ENCODE results near the gene CDH4.

CDH4 gene

GRCh38 chr20:61879303-61879620, 627.2 kb downstream of the CDH4 start:
- DNase-seq = no peak

- no peak for DNase-seq
Observed at GRCh38 chr20:61879694-61880093, 627.6 kb downstream of the CDH4 start.

GRCh38 chr20:61880706-61881105, 628.6 kb downstream of the CDH4 start:
- DNase-seq = no peak

- DNase-seq = no peak
Observed at GRCh38 chr20:61881416-61881815, 629.4 kb downstream of the CDH4 start.

- DNase-seq = no peak
Observed at GRCh38 chr20:61881861-61882260, 629.8 kb downstream of the CDH4 start.

- DNase-seq = no peak
Observed at GRCh38 chr20:61882716-61883615, 630.9 kb downstream of the CDH4 start.

GRCh38 chr20:61883857-61884393, 631.9 kb downstream of the CDH4 start:
- no peak for DNase-seq

GRCh38 chr20:61884571-61885389, 632.7 kb downstream of the CDH4 start:
- DNase-seq = no peak

GRCh38 chr20:61885759-61886715, 634.0 kb downstream of the CDH4 start:
- no peak for DNase-seq

- DNase-seq = peak; percentile 20
Observed at GRCh38 chr20:61886721-61887595, 634.9 kb downstream of the CDH4 start.

GRCh38 chr20:61887596-61888093, 635.6 kb downstream of the CDH4 start:
- no peak for DNase-seq

- DNase-seq = no peak
Observed at GRCh38 chr20:61888101-61888865, 636.2 kb downstream of the CDH4 start.

GRCh38 chr20:61889659-61890058, 637.6 kb downstream of the CDH4 start:
- no peak for DNase-seq

- no peak for DNase-seq
Observed at GRCh38 chr20:61890210-61890609, 638.1 kb downstream of the CDH4 start.

- DNase-seq = no peak
Observed at GRCh38 chr20:61891476-61891875, 639.4 kb downstream of the CDH4 start.

- DNase-seq = no peak
Observed at GRCh38 chr20:61891916-61892649, 640.0 kb downstream of the CDH4 start.

- no peak for DNase-seq
Observed at GRCh38 chr20:61895016-61895415, 643.0 kb downstream of the CDH4 start.

GRCh38 chr20:61895686-61896057, 643.6 kb downstream of the CDH4 start:
- DNase-seq = no peak

- DNase-seq = no peak
Observed at GRCh38 chr20:61896058-61896961, 644.2 kb downstream of the CDH4 start.
